HEK293T (cell line): ENCODE results near the gene TPSB2.
"Not testable (repeated sequence)": the region's sequence is repeated elsewhere in the genome, so short reads cannot be mapped to it uniquely, and the experiment has no call there.

Source experiments
- CTCF ChIA-PET: fragments of 350-600 bp; formaldehyde crosslinking; extraction: SDS; loops from one replicate; lab custom pipeline; 2021; ENCODE audit warnings: antibody characterized with exemption, inconsistent platforms; lab: Yijun Ruan, JAX
- POLR2A ChIA-PET: fragments of 350-600 bp; formaldehyde crosslinking; extraction: SDS; loops from one replicate; lab custom pipeline; 2020; ENCODE audit warnings: antibody characterized with exemption, inconsistent platforms; lab: Yijun Ruan, JAX
- DNase-seq: peaks from one replicate; pipeline ENCODE4 v3.0.0; 2012; ENCODE audit warnings: mixed read lengths; ENCODE audit errors: extremely low spot score
- ARNT ChIP-seq: fragments of 450-650 bp; IDR thresholded peaks from 2 replicates; pipeline ENCODE4 v1.6.1; 2017; ENCODE audit warnings: mild to moderate bottlenecking
- BHLHE40 ChIP-seq: fragments of 450-650 bp; IDR thresholded peaks from 2 replicates; pipeline ENCODE4 v1.6.1; 2016; ENCODE audit warnings: mild to moderate bottlenecking, moderate library complexity, borderline replicate concordance
- CTBP1 ChIP-seq: fragments of 450-650 bp; IDR thresholded peaks from 2 replicates; pipeline ENCODE4 v1.6.1; 2016; ENCODE audit warnings: borderline replicate concordance
- ELF4 ChIP-seq: fragments of 450-650 bp; IDR thresholded peaks from 2 replicates; pipeline ENCODE4 v1.6.1; 2017; ENCODE audit warnings: antibody characterized with exemption
- FOXA1 ChIP-seq: fragments of 450-650 bp; IDR thresholded peaks from 2 replicates; pipeline ENCODE4 v1.6.1; 2016; ENCODE audit warnings: mild to moderate bottlenecking
- FOXK2 ChIP-seq: fragments of 450-650 bp; IDR thresholded peaks from 2 replicates; pipeline ENCODE4 v1.6.1; 2016; ENCODE audit warnings: mild to moderate bottlenecking
- FOXM1 ChIP-seq: fragments of 450-650 bp; IDR thresholded peaks from 2 replicates; pipeline ENCODE4 v1.6.1; 2017; ENCODE audit warnings: mild to moderate bottlenecking, borderline replicate concordance
- HDGF ChIP-seq: fragments of 450-650 bp; IDR thresholded peaks from 2 replicates; pipeline ENCODE4 v1.6.1; 2017; ENCODE audit warnings: antibody characterized with exemption, borderline replicate concordance
- L3MBTL2 ChIP-seq: fragments of 450-650 bp; conservative IDR thresholded peaks from 2 replicates; pipeline ENCODE4 v1.6.1; 2016; ENCODE audit warnings: mild to moderate bottlenecking
- LEF1 ChIP-seq: fragments of 450-650 bp; IDR thresholded peaks from 2 replicates; pipeline ENCODE4 v1.6.1; 2017; ENCODE audit warnings: mild to moderate bottlenecking, borderline replicate concordance
- NFRKB ChIP-seq: fragments of 450-650 bp; IDR thresholded peaks from 2 replicates; pipeline ENCODE4 v1.6.1; 2016; ENCODE audit warnings: mild to moderate bottlenecking, moderate library complexity
- SP1 ChIP-seq: fragments of 450-650 bp; IDR thresholded peaks from 2 replicates; pipeline ENCODE4 v1.6.1; 2017
- SUZ12 ChIP-seq: fragments of 450-650 bp; IDR thresholded peaks from 2 replicates; pipeline ENCODE4 v1.6.1; 2016; ENCODE audit warnings: mild to moderate bottlenecking
- TARDBP ChIP-seq: fragments of 450-650 bp; IDR thresholded peaks from 2 replicates; pipeline ENCODE4 v1.6.1; 2016
- ZNF384 ChIP-seq: fragments of 450-650 bp; IDR thresholded peaks from 2 replicates; pipeline ENCODE4 v1.6.1; 2016
- TF ChIP-seq, protein P1 (sequence below): fragments of 450-650 bp; IDR thresholded peaks from 2 replicates; pipeline ENCODE4 v1.6.1; 2016

TPSB2 gene

GRCh38 chr16:1200014-1200627, 29.9 kb downstream of the TPSB2 start:
- TF ChIP-seq LEF1 (no peak), ELF4 (no peak), FOXA1 (no peak), HDGF (no peak)
- POLR2A ChIA-PET, result no interaction called here
- CTCF ChIA-PET, result no interaction called here
- DNase-seq, result no peak

GRCh38 chr16:1199347-1200013, 30.5 kb downstream of the TPSB2 start:
- TF ChIP-seq BHLHE40, result no peak
- TF ChIP-seq LEF1, result no peak
- TF ChIP-seq ARNT, result no peak
- no peak for TF ChIP-seq HDGF
- TF ChIP-seq CTBP1, result no peak
- no peak for TF ChIP-seq ELF4
- TF ChIP-seq NFRKB, result no peak
- TF ChIP-seq ZNF384, result no peak
- TF ChIP-seq SP1, result no peak
- no peak for TF ChIP-seq L3MBTL2
- TF ChIP-seq TARDBP, result no peak
- no peak for TF ChIP-seq FOXK2
- no peak for TF ChIP-seq SUZ12
- TF ChIP-seq FOXM1, result no peak
- no peak for TF ChIP-seq FOXA1
- TF ChIP-seq, protein P1, sequence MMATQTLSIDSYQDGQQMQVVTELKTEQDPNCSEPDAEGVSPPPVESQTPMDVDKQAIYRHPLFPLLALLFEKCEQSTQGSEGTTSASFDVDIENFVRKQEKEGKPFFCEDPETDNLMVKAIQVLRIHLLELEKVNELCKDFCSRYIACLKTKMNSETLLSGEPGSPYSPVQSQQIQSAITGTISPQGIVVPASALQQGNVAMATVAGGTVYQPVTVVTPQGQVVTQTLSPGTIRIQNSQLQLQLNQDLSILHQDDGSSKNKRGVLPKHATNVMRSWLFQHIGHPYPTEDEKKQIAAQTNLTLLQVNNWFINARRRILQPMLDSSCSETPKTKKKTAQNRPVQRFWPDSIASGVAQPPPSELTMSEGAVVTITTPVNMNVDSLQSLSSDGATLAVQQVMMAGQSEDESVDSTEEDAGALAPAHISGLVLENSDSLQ, result no peak
- POLR2A ChIA-PET, result no interaction called here
- DNase-seq, result peak; percentile 51
- CTCF ChIA-PET, result no interaction called here

- peak; percentile 33 for DNase-seq
- CTCF ChIA-PET, POLR2A ChIA-PET: not testable (repeated sequence)
These were observed 31.2 kb downstream of the TPSB2 start for GRCh38 chr16:1198671-1199346.

GRCh38 chr16:1198194-1198593, 31.8 kb downstream of the TPSB2 start:
- ChIA-PET CTCF (no interaction called here), POLR2A (no interaction called here)
- DNase-seq, result no peak
- no peak for TF ChIP-seq HDGF

- no peak for DNase-seq
- TF ChIP-seq L3MBTL2 (no peak), LEF1 (no peak)
- POLR2A ChIA-PET, result no interaction called here
- CTCF ChIA-PET, result no interaction called here
These were observed 32.6 kb downstream of the TPSB2 start for GRCh38 chr16:1197237-1197866.

GRCh38 chr16:1196494-1196893, 33.5 kb downstream of the TPSB2 start:
- POLR2A ChIA-PET, result no interaction called here
- no peak for TF ChIP-seq CTBP1
- no peak for TF ChIP-seq ARNT
- TF ChIP-seq HDGF, result no peak
- TF ChIP-seq ZNF384, result no peak
- TF ChIP-seq SP1, result no peak
- no peak for TF ChIP-seq NFRKB
- no peak for TF ChIP-seq SUZ12
- no peak for TF ChIP-seq FOXA1
- TF ChIP-seq, protein P1, result no peak
- TF ChIP-seq LEF1, result no peak
- no peak for TF ChIP-seq FOXK2
- no peak for TF ChIP-seq ELF4
- TF ChIP-seq TARDBP, result no peak
- no peak for TF ChIP-seq FOXM1
- no peak for TF ChIP-seq L3MBTL2
- no peak for TF ChIP-seq BHLHE40
- CTCF ChIA-PET, result no interaction called here
- no peak for DNase-seq

- CTCF ChIA-PET, result no interaction called here
- TF ChIP-seq L3MBTL2, result no peak
- TF ChIP-seq SUZ12, result no peak
- TF ChIP-seq CTBP1, result no peak
- TF ChIP-seq FOXM1, result no peak
- TF ChIP-seq TARDBP, result no peak
- no peak for TF ChIP-seq ZNF384
- no peak for DNase-seq
- POLR2A ChIA-PET, result no interaction called here
These were observed 34.7 kb downstream of the TPSB2 start for GRCh38 chr16:1195393-1195666.
